Measurements from ENCODE around the gene ARID1B.
A peak's percentile ranks its signal among the peaks of the same experiment; 100 is the strongest.

Gene ARID1B

GRCh38 chr6:156883497-156884252, 106.5 kb downstream of the ARID1B start:
- Histone ChIP-seq H3K4me3 (ENCODE audit: low read depth, low read length, poor library complexity, severe bottlenecking) (peak overlapping the region; percentile 50), H3K36me3 (ENCODE audit: insufficient read depth, low read length) (no peaks in the 10 kb centered on the region), H3K27ac (ENCODE audit: low read depth, low read length, poor library complexity, severe bottlenecking) (peak overlapping the region; percentile 88), H2AFZ (ENCODE audit: low read length) (no peak overlapping the region), H3K4me1 (ENCODE audit: insufficient read depth, low read length, severe bottlenecking) (peaks cover 96% of the 10 kb centered on the region), H3K9me3 (ENCODE audit: low read length) (no peaks in the 10 kb centered on the region), H3K4me2 (ENCODE audit: low read length) (peak overlapping the region; percentile 72), H3K79me2 (ENCODE audit: insufficient read depth, low read length) (peaks cover 95% of the 10 kb centered on the region), H3K9me2 (ENCODE audit: low read depth, low read length) (no peaks in the 10 kb centered on the region), H3K27me3 (ENCODE audit: insufficient read depth, low read length) (no peaks in the 10 kb centered on the region), H4K20me1 (ENCODE audit: insufficient read depth, low read length) (no peaks in the 10 kb centered on the region), H3F3A (ENCODE audit: insufficient read depth, low read length) (no peaks in the 10 kb centered on the region), H3K9ac (ENCODE audit: low read length) (peak overlapping the region; percentile 45; the same call in 1 of the 2 replicates)
- TF ChIP-seq EZH2 (IDR thresholded peaks at IDR 0.05; ENCODE audit: borderline replicate concordance, low read length): no peak
- TF ChIP-seq, protein P1, sequence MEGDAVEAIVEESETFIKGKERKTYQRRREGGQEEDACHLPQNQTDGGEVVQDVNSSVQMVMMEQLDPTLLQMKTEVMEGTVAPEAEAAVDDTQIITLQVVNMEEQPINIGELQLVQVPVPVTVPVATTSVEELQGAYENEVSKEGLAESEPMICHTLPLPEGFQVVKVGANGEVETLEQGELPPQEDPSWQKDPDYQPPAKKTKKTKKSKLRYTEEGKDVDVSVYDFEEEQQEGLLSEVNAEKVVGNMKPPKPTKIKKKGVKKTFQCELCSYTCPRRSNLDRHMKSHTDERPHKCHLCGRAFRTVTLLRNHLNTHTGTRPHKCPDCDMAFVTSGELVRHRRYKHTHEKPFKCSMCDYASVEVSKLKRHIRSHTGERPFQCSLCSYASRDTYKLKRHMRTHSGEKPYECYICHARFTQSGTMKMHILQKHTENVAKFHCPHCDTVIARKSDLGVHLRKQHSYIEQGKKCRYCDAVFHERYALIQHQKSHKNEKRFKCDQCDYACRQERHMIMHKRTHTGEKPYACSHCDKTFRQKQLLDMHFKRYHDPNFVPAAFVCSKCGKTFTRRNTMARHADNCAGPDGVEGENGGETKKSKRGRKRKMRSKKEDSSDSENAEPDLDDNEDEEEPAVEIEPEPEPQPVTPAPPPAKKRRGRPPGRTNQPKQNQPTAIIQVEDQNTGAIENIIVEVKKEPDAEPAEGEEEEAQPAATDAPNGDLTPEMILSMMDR (IDR thresholded peaks at IDR 0.05; ENCODE audit: low read length): no peak

GRCh38 chr6:156884306-156884705, 107.1 kb downstream of the ARID1B start:
- peak overlapping the region; percentile 88 for H3K27ac ChIP-seq (ENCODE audit: low read depth, low read length, poor library complexity, severe bottlenecking)
- H3K4me2 ChIP-seq (ENCODE audit: low read length): peak overlapping the region; percentile 72
- no peaks in the 10 kb centered on the region for H3F3A ChIP-seq (ENCODE audit: insufficient read depth, low read length)

DNA sequence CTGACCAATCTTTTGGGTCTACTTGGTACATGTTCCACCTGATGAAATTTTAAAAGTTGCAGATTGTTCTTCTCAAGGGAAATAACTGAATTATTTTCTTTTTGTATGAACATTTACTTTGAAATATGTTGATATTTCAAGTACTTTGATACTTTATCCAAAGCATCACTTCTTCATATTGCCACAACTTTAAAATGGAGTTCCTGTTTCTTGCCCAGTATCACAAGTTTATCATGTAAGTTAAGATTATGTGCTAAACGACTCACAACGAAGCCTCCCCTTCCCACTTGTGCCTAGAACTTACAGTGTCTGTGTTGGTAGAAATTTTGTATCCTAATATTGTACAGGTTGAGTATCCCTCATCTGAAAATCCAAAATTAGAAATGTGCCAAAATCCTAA, 108.4 kb downstream of the ARID1B start:
- no peaks in the 10 kb centered on the region for H3F3A ChIP-seq (ENCODE audit: insufficient read depth, low read length)
- TF ChIP-seq EZH2 (IDR thresholded peaks at IDR 0.05; ENCODE audit: borderline replicate concordance, low read length): no peak
- TF ChIP-seq, protein P1 (IDR thresholded peaks at IDR 0.05; ENCODE audit: low read length): no peak
- no peak overlapping the region for H2AFZ ChIP-seq (ENCODE audit: low read length)
- no peaks in the 10 kb centered on the region for H3K27me3 ChIP-seq (ENCODE audit: insufficient read depth, low read length)
- no peaks in the 10 kb centered on the region for H3K9me2 ChIP-seq (ENCODE audit: low read depth, low read length)
- H3K9me3 ChIP-seq (ENCODE audit: low read length): no peaks in the 10 kb centered on the region
- no peaks in the 10 kb centered on the region for H3K36me3 ChIP-seq (ENCODE audit: insufficient read depth, low read length)
- H4K20me1 ChIP-seq (ENCODE audit: insufficient read depth, low read length): no peaks in the 10 kb centered on the region
- H3K4me2 ChIP-seq (ENCODE audit: low read length): peak overlapping the region; percentile 72
- peaks cover 96% of the 10 kb centered on the region for H3K79me2 ChIP-seq (ENCODE audit: insufficient read depth, low read length)
- peak overlapping the region; percentile 88 for H3K27ac ChIP-seq (ENCODE audit: low read depth, low read length, poor library complexity, severe bottlenecking)
- peak overlapping the region; percentile 46 for H3K4me3 ChIP-seq (ENCODE audit: low read depth, low read length, poor library complexity, severe bottlenecking)
- peaks cover 77% of the 10 kb centered on the region for H3K4me1 ChIP-seq (ENCODE audit: insufficient read depth, low read length, severe bottlenecking)
- peak overlapping the region; percentile 51; the same call in 1 of the 2 replicates for H3K9ac ChIP-seq (ENCODE audit: low read length)

More at GRCh38 chr6:156884306-156884705, 107.1 kb downstream of the ARID1B start:
- Histone ChIP-seq H3K4me1 (ENCODE audit: insufficient read depth, low read length, severe bottlenecking) (peaks cover 90% of the 10 kb centered on the region), H4K20me1 (ENCODE audit: insufficient read depth, low read length) (no peaks in the 10 kb centered on the region), H3K27me3 (ENCODE audit: insufficient read depth, low read length) (no peaks in the 10 kb centered on the region), H3K4me3 (ENCODE audit: low read depth, low read length, poor library complexity, severe bottlenecking) (peak overlapping the region; percentile 50), H3K9me2 (ENCODE audit: low read depth, low read length) (no peaks in the 10 kb centered on the region), H3K9ac (ENCODE audit: low read length) (peak overlapping the region; percentile 38; the same call in 1 of the 2 replicates), H3K79me2 (ENCODE audit: insufficient read depth, low read length) (peaks cover 95% of the 10 kb centered on the region), H3K9me3 (ENCODE audit: low read length) (no peaks in the 10 kb centered on the region), H3K36me3 (ENCODE audit: insufficient read depth, low read length) (no peaks in the 10 kb centered on the region), H2AFZ (ENCODE audit: low read length) (no peak overlapping the region)
- TF ChIP-seq, protein P1 (IDR thresholded peaks at IDR 0.05; ENCODE audit: low read length): no peak
- TF ChIP-seq EZH2 (IDR thresholded peaks at IDR 0.05; ENCODE audit: borderline replicate concordance, low read length): no peak

Measured in OCI-LY1 (cell line).